ENCODE measurements around the gene XRCC3.
A peak's percentile ranks its signal among the peaks of the same experiment; 100 is the strongest.

The XRCC3 gene

GRCh38 chr14:103711516-103712431 lies 3.5 kb downstream of the XRCC3 start (continued):
- TF ChIP-seq ZNF24 (tag by site-specific recombination; IDR thresholded peaks at IDR 0.05) (no peak), ZNF777 (tag by site-specific recombination; IDR thresholded peaks at IDR 0.05; ENCODE audit: borderline replicate concordance) (no peak), ZNF664 (tag by site-specific recombination; IDR thresholded peaks at IDR 0.05) (no peak), ZNF18 (tag by site-specific recombination; IDR thresholded peaks at IDR 0.05) (no peak), ZNF654 (tag by site-specific recombination; IDR thresholded peaks at IDR 0.05; ENCODE audit: low read depth) (no peak), EGR2 (tag by site-specific recombination; IDR thresholded peaks at IDR 0.05; ENCODE audit: low read depth) (no peak)

GRCh38 chr14:103710771-103711377 lies 4.4 kb downstream of the XRCC3 start:
- peaks cover 3% of the 10 kb centered on the region; the same call in 1 of the 2 replicates for H3K4me1 ChIP-seq (ENCODE audit: control insufficient read depth, insufficient read depth, low read length)
- H3K4me3 ChIP-seq (ENCODE audit: low read depth, low read length): no peak overlapping the region
- TF ChIP-seq ZFHX2 (tag by site-specific recombination; conservative IDR thresholded peaks at IDR 0.05) (peak; percentile 42), ZNF121 (tag by site-specific recombination; IDR thresholded peaks at IDR 0.05) (no peak), KLF1 (tag by site-specific recombination; IDR thresholded peaks at IDR 0.05) (peak; percentile 88), EGR2 (tag by site-specific recombination; IDR thresholded peaks at IDR 0.05; ENCODE audit: low read depth) (peak; percentile 46; the same call in 1 of the 2 replicates), PRDM10 (tag by site-specific recombination; IDR thresholded peaks at IDR 0.05) (peak; percentile 89), KLF17 (tag by site-specific recombination; IDR thresholded peaks at IDR 0.05) (peak; percentile 64; the same call in 1 of the 2 replicates), ZNF48 (tag by site-specific recombination; IDR thresholded peaks at IDR 0.05) (no peak)
- H3K27ac ChIP-seq (ENCODE audit: extremely low read depth, low read depth, low read length): no peak overlapping the region
- peaks cover 15 to 79% of the 10 kb centered on the region in 2 experiments for H3K36me3 ChIP-seq (ENCODE audit: control insufficient read depth in 2 of 2, insufficient read depth in 1 of 2, low read length in 2 of 2)
- H3K9me3 ChIP-seq (ENCODE audit: control insufficient read depth, insufficient read depth, low read depth, low read length): no peaks in the 10 kb centered on the region
- ChIA-PET CTCF (no interaction called here), POLR2A (no interaction called here)

- CTCF ChIA-PET: no interaction called here
- Histone ChIP-seq H3K36me3 (ENCODE audit: control insufficient read depth in 2 of 2, insufficient read depth in 1 of 2, low read length in 2 of 2) (peaks cover 15 to 90% of the 10 kb centered on the region in 2 experiments), H3K27ac (ENCODE audit: extremely low read depth, low read depth, low read length) (no peak overlapping the region), H3K4me1 (ENCODE audit: control insufficient read depth, insufficient read depth, low read length) (peaks cover 3% of the 10 kb centered on the region; the same call in 1 of the 2 replicates), H3K9me3 (ENCODE audit: control insufficient read depth, insufficient read depth, low read depth, low read length) (no peaks in the 10 kb centered on the region), H3K4me3 (ENCODE audit: low read depth, low read length) (no peak overlapping the region)
- TF ChIP-seq ZBTB8A (tag by site-specific recombination; IDR thresholded peaks at IDR 0.05) (no peak), ZNF16 (tag by site-specific recombination; IDR thresholded peaks at IDR 0.05; ENCODE audit: low read depth) (no peak), ZNF600 (tag by site-specific recombination; IDR thresholded peaks at IDR 0.05) (peak; percentile 38; the same call in 1 of the 2 replicates), ZNF501 (tag by site-specific recombination; IDR thresholded peaks at IDR 0.05) (no peak), ZBTB10 (tag by site-specific recombination; IDR thresholded peaks at IDR 0.05) (no peak)
- POLR2A ChIA-PET: no interaction called here
Observed at GRCh38 chr14:103709814-103710213, 5.4 kb downstream of the XRCC3 start.

Measured in HEK293 (cell line).